H1 (cell line): ENCODE data around the gene CARD16. TPM values are rescaled to one million over a fixed set of nuclear protein-coding genes. Genes with fewer than 3 reads are reported as not detected.

ENCODE experiments used
- CTCF ChIA-PET: fragments of 300-600 bp; sonication (Branson Sonifier 250); formaldehyde crosslinking; loops from one replicate; lab custom pipeline; 2021; ENCODE audit not compliant: partially characterized antibody; lab: Charles Lee
- POLR2A ChIA-PET: fragments of 300-600 bp; sonication (Branson Sonifier 250); formaldehyde crosslinking; loops from one replicate; lab custom pipeline; 2021; ENCODE audit warnings: inconsistent platforms; ENCODE audit not compliant: partially characterized antibody; lab: Charles Lee
- DNase-seq, 2 experiments: peaks; one replicate each; pipeline versions ENCODE4 v3.0.0 to v3.0.0-alpha.2; 2010 to 2022; ENCODE audit warnings: low spot score in 2 of 2, low read depth in 1 of 2, mixed read lengths in 1 of 2
- FAIRE-seq: peaks from 2 replicates; lab custom pipeline; 2011; peaks lifted over from hg19 to GRCh38; lab: Jason Lieb, UNC
- H2AFZ ChIP-seq: 2 replicates; pipeline ENCODE4 v1.8.1; 2012; ENCODE audit warnings: low read length, inconsistent platforms
- H2AK5ac ChIP-seq: 2 replicates; pipeline ENCODE4 v1.6.1; 2013; ENCODE audit warnings: low read depth, low read length
- H2BK120ac ChIP-seq: replicated peaks from 2 replicates; pipeline ENCODE3; 2013; ENCODE audit warnings: low read depth, low read length, inconsistent platforms
- H2BK12ac ChIP-seq: 2 replicates; pipeline ENCODE4 v1.6.1; 2013; ENCODE audit warnings: low read depth, low read length
- H2BK15ac ChIP-seq: 2 replicates; pipeline ENCODE4 v1.6.1; 2013; ENCODE audit warnings: low read length
- H2BK20ac ChIP-seq: 2 replicates; pipeline ENCODE4 v1.6.1; 2013; ENCODE audit warnings: low read length
- H2BK5ac ChIP-seq: 2 replicates; pipeline ENCODE4 v1.6.1; 2013; ENCODE audit warnings: low read depth, low read length
- H3K14ac ChIP-seq: 2 replicates; pipeline ENCODE4 v1.6.1; 2013; ENCODE audit warnings: inconsistent platforms; ENCODE audit not compliant: insufficient read length
- H3K18ac ChIP-seq: 2 replicates; pipeline ENCODE4 v1.6.1; 2013; ENCODE audit warnings: low read length; ENCODE audit errors: extremely low read depth
- H3K23ac ChIP-seq: 2 replicates; pipeline ENCODE4 v1.6.1; 2013; ENCODE audit warnings: inconsistent platforms; ENCODE audit not compliant: insufficient read length
- H3K23me2 ChIP-seq: 2 replicates; pipeline ENCODE4 v1.6.1; 2013; ENCODE audit warnings: low read depth, low read length
- H3K27ac ChIP-seq: 2 replicates; pipeline ENCODE4 v1.6.1; 2011; ENCODE audit warnings: low read depth, low read length, inconsistent platforms
- H3K27me3 ChIP-seq, 4 experiments: replicated peaks in 1 of 4; 1 replicate in 1 of 4; 2 replicates in 3 of 4; pipeline versions ENCODE4 v1.6.1 to v1.8.1; 2011 to 2013; ENCODE audit warnings: low read length in 3 of 4, mild to moderate bottlenecking in 3 of 4, inconsistent platforms in 2 of 4, mixed read lengths in 2 of 4, moderate library complexity in 1 of 4; ENCODE audit not compliant: control insufficient read depth in 3 of 4, insufficient read depth in 3 of 4; ENCODE audit errors: extremely low read depth in 1 of 4
- H3K36me3 ChIP-seq, 4 experiments: 2 replicates each; pipeline versions ENCODE4 v1.6.1 to v1.8.1; 2011 to 2013; ENCODE audit warnings: mild to moderate bottlenecking in 4 of 4, low read length in 3 of 4, moderate library complexity in 2 of 4, control low read depth in 1 of 4, inconsistent platforms in 1 of 4; ENCODE audit not compliant: insufficient read depth in 4 of 4, control insufficient read depth in 2 of 4
- H3K4ac ChIP-seq: replicated peaks from 2 replicates; pipeline ENCODE3; 2013; ENCODE audit warnings: low read length, low read depth, mixed read lengths, inconsistent platforms; ENCODE audit not compliant: insufficient read length
- H3K4me1 ChIP-seq, 4 experiments: replicated peaks in 1 of 4; 1 replicate in 1 of 4; 2 replicates in 3 of 4; pipeline versions ENCODE4 v1.6.1 to v1.8.1; 2011 to 2013; ENCODE audit warnings: low read length in 3 of 4, inconsistent platforms in 2 of 4, mixed read lengths in 1 of 4; ENCODE audit not compliant: insufficient read depth in 4 of 4, control insufficient read depth in 3 of 4
- H3K4me2 ChIP-seq, 2 experiments: 2 replicates each; pipeline versions ENCODE4 v1.6.1 to v1.8.1; 2011 to 2013; ENCODE audit warnings: low read depth in 2 of 2, low read length in 2 of 2, control low read depth in 1 of 2, inconsistent platforms in 1 of 2, mild to moderate bottlenecking in 1 of 2; ENCODE audit not compliant: insufficient read depth in 1 of 2
- H3K4me3 ChIP-seq, 4 experiments: fragments of 200-600, 300-600 bp in 1 of 4; sonication (generic), shearing (Covaris generic), sonication (Bioruptor Twin) in 1 of 4; 2 replicates each; pipeline versions ENCODE4 v1.5.1 to v1.8.1; 2011 to 2016; ENCODE audit warnings: low read length in 4 of 4, low read depth in 3 of 4, control low read depth in 2 of 4, inconsistent platforms in 2 of 4, mild to moderate bottlenecking in 2 of 4, mixed read lengths in 1 of 4, moderate library complexity in 1 of 4; ENCODE audit not compliant: insufficient read depth in 2 of 4; ENCODE audit errors: extremely low read depth in 1 of 4
- H3K56ac ChIP-seq: replicated peaks from 2 replicates; pipeline ENCODE3; 2013; ENCODE audit warnings: low read depth, mild to moderate bottlenecking, mixed read lengths, low read length, inconsistent platforms; ENCODE audit not compliant: insufficient read length
- H3K79me1 ChIP-seq: 2 replicates; pipeline ENCODE4 v1.6.1; 2013; ENCODE audit warnings: low read depth, low read length, control low read depth
- H3K79me2 ChIP-seq, 2 experiments: 2 replicates each; pipeline versions ENCODE4 v1.6.1 to v1.8.1; 2012 to 2013; ENCODE audit warnings: low read length in 2 of 2, mild to moderate bottlenecking in 2 of 2, inconsistent platforms in 1 of 2; ENCODE audit not compliant: insufficient read depth in 2 of 2, control insufficient read depth in 1 of 2
- H3K9ac ChIP-seq, 4 experiments: replicated peaks in 1 of 4; 1 replicate in 1 of 4; 2 replicates in 3 of 4; pipeline versions ENCODE4 v1.6.1 to v1.8.1; 2011 to 2013; ENCODE audit warnings: low read depth in 3 of 4, low read length in 3 of 4, control low read depth in 2 of 4, mild to moderate bottlenecking in 2 of 4, moderate library complexity in 2 of 4, inconsistent platforms in 1 of 4; ENCODE audit errors: extremely low read depth in 1 of 4
- H3K9me3 ChIP-seq, 2 experiments: 2 replicates each; pipeline versions ENCODE4 v1.6.1 to v1.8.1; 2012 to 2013; ENCODE audit warnings: mild to moderate bottlenecking in 2 of 2, moderate library complexity in 2 of 2, control low read depth in 1 of 2, inconsistent platforms in 1 of 2, low read depth in 1 of 2, low read length in 1 of 2, mixed read lengths in 1 of 2; ENCODE audit not compliant: insufficient read depth in 2 of 2
- H4K20me1 ChIP-seq, 2 experiments: replicated peaks in 1 of 2; 2 replicates each; pipeline versions ENCODE3 to v1.8.1; 2011 to 2013; ENCODE audit warnings: inconsistent platforms in 2 of 2, low read length in 2 of 2, mild to moderate bottlenecking in 1 of 2; ENCODE audit not compliant: insufficient read depth in 2 of 2, control insufficient read depth in 1 of 2
- H4K5ac ChIP-seq: 2 replicates; pipeline ENCODE4 v1.6.1; 2013; ENCODE audit warnings: low read length, low read depth, mixed read lengths, inconsistent platforms; ENCODE audit not compliant: insufficient read length
- H4K8ac ChIP-seq: 2 replicates; pipeline ENCODE4 v1.8.0; 2013; ENCODE audit warnings: mild to moderate bottlenecking, moderate library complexity, low read length, inconsistent platforms; ENCODE audit not compliant: insufficient read depth; ENCODE audit errors: extremely low read depth
- H4K91ac ChIP-seq: replicated peaks from 2 replicates; pipeline ENCODE3; 2013; ENCODE audit warnings: low read length, mixed read lengths, inconsistent platforms; ENCODE audit not compliant: insufficient read length
- ATF3 ChIP-seq: IDR thresholded peaks from 2 replicates; pipeline ENCODE4 v1.6.1; 2011; ENCODE audit warnings: low read depth, mild to moderate bottlenecking, low read length; ENCODE audit not compliant: insufficient read depth
- EP300 ChIP-seq, 2 experiments: IDR thresholded peaks; 1 replicate in 1 of 2; 2 replicates in 1 of 2; pipeline ENCODE4 v1.6.1; 2011 to 2012; ENCODE audit warnings: low read depth in 2 of 2, low read length in 2 of 2, mild to moderate bottlenecking in 2 of 2, borderline replicate concordance in 1 of 2, inconsistent platforms in 1 of 2, moderate library complexity in 1 of 2
- EZH2 ChIP-seq: fragments of 200-600 bp; sonication (generic); IDR thresholded peaks from 2 replicates; pipeline ENCODE4 v1.7.1; 2012; ENCODE audit warnings: low read depth, mild to moderate bottlenecking, moderate library complexity, low read length, inconsistent platforms; ENCODE audit not compliant: severe bottlenecking
- HDAC6 ChIP-seq: IDR thresholded peaks from one replicate; pipeline ENCODE4 v1.7.1; 2012; ENCODE audit warnings: low read depth, mild to moderate bottlenecking, inconsistent platforms, low read length, moderate library complexity
- KDM1A ChIP-seq: fragments of 200-600, 300-600 bp; sonication (generic); IDR thresholded peaks from 2 replicates; pipeline ENCODE4 v1.7.1; 2016; ENCODE audit warnings: mild to moderate bottlenecking, low read length, borderline replicate concordance
- MAFK ChIP-seq: IDR thresholded peaks from 2 replicates; pipeline ENCODE4 v1.6.1; 2012; ENCODE audit warnings: low read depth, mild to moderate bottlenecking, improper control_type of control experiment, low read length
- POLR2A ChIP-seq, 2 experiments: IDR thresholded peaks; 1 replicate in 1 of 2; 2 replicates in 1 of 2; pipeline ENCODE4 v1.6.1; 2011; ENCODE audit warnings: low read depth in 2 of 2, low read length in 2 of 2, mild to moderate bottlenecking in 2 of 2; ENCODE audit errors: control extremely low read depth in 1 of 2
- POLR2AphosphoS5 ChIP-seq: IDR thresholded peaks from 2 replicates; pipeline ENCODE4 v1.6.1; 2011; ENCODE audit warnings: low read depth, low read length
- RFX5 ChIP-seq: IDR thresholded peaks from 2 replicates; pipeline ENCODE4 v1.6.1; 2011; ENCODE audit warnings: low read depth, low read length, improper control_type of control experiment, borderline replicate concordance
- RXRA ChIP-seq: IDR thresholded peaks from 2 replicates; pipeline ENCODE4 v1.6.1; 2011; ENCODE audit warnings: low read depth, mild to moderate bottlenecking, low read length, moderate library complexity; ENCODE audit not compliant: insufficient read depth
- SAP30 ChIP-seq: fragments of 300-600 bp; sonication (generic); IDR thresholded peaks from 2 replicates; pipeline ENCODE4 v1.7.1; 2012; ENCODE audit warnings: low read length, moderate library complexity, mild to moderate bottlenecking, inconsistent platforms; ENCODE audit not compliant: insufficient read depth, insufficient replicate concordance
- TEAD4 ChIP-seq: IDR thresholded peaks from 2 replicates; pipeline ENCODE4 v1.6.1; 2012; ENCODE audit warnings: low read depth, low read length, inconsistent platforms, mixed read lengths
- USF2 ChIP-seq: IDR thresholded peaks from 2 replicates; pipeline ENCODE4 v1.6.1; 2011; ENCODE audit warnings: low read length, improper control_type of control experiment
- WGBS, 2 experiments: shearing (Covaris generic) in 1 of 2; methylation state at CpG; one replicate each; pipeline versions ENCODE4 v1.1.6 to v1.1.7; 2013 to 2015; ENCODE audit warnings: low lambda C conversion rate in 2 of 2, mixed read lengths in 2 of 2, inconsistent platforms in 1 of 2, low coverage in 1 of 2, missing lambda C conversion rate in 1 of 2; ENCODE audit not compliant: insufficient replicate concordance in 2 of 2, insufficient coverage in 1 of 2, insufficient read length in 1 of 2; ENCODE audit errors: extremely low coverage in 1 of 2, missing lambda C conversion rate in 1 of 2; 5-methylcytosine and 5-hydroxymethylcytosine counted together
- polyA plus RNA-seq, 7 experiments: library from polyadenylated mRNA; depleted of rRNA in 3 of 7; stranded (reverse) in 5 of 7; unstranded in 2 of 7; fragments of >200 nt in 5 of 7; fragments of 200-250 nt in 2 of 7; gene quantifications; 1 replicate in 5 of 7; 2 replicates in 1 of 7; 4 replicates in 1 of 7; pipeline versions ENCODE4 v1.2.1 to v1.2.3, GENCODE V29; 2011 to 2013; ENCODE audit warnings: missing spikeins in 2 of 7, mixed read lengths in 2 of 7
- total RNA-seq: library from RNA; stranded (reverse); fragmentation: NEBNext Ultra II Directional; extraction: Animal tissue kit (Norgen Biotek cat#: 25700); gene quantifications from 2 replicates; pipeline ENCODE4 v1.2.1, GENCODE V29; 2021

The CARD16 gene
- total and polyA plus RNA-seq, 2 of the 8 experiments (the other 6 are each of a cell fraction or from before 2014, with no cell fraction given), result not detected

GRCh38 chr11:105032495-105032894, 12.6 kb downstream of the CARD16 start:
- Histone ChIP-seq H2BK120ac (no peak overlapping the region), H3K9me3 (no peaks in the 10 kb centered on the region)
- POLR2A ChIA-PET, result no interaction called here
- TF ChIP-seq POLR2A (IDR thresholded peaks at IDR 0.05; ENCODE audit: control extremely low read depth in 1 of 2, low read depth in 2 of 2, low read length in 2 of 2) (no peak), RFX5 (no peak), SAP30 (no peak), KDM1A (no peak), POLR2AphosphoS5 (no peak), USF2 (no peak), EP300 (IDR thresholded peaks at IDR 0.05; ENCODE audit: borderline replicate concordance in 1 of 2, low read depth in 2 of 2, low read length in 2 of 2) (no peak), TEAD4 (no peak), ATF3 (no peak), RXRA (no peak), HDAC6 (no peak), MAFK (no peak), EZH2 (no peak)

More at GRCh38 chr11:105032495-105032894, 12.6 kb downstream of the CARD16 start:
- FAIRE-seq, result no peak
- no peaks in the 10 kb centered on the region for H3K4me1 ChIP-seq
- no peaks in the 10 kb centered on the region for H4K20me1 ChIP-seq
- H2BK5ac ChIP-seq, result no peak overlapping the region
- WGBS, 2 experiments, result 97% methylated on average over 2 of the region's 2 CpGs; no CpG with 5 or more reads in 1 of the 2 experiments
- H3K23ac ChIP-seq, result no peak overlapping the region
- H4K5ac ChIP-seq, result no peak overlapping the region
- H4K91ac ChIP-seq, result no peak overlapping the region
- H2BK15ac ChIP-seq, result no peak overlapping the region
- H3K14ac ChIP-seq, result no peak overlapping the region
- no peak overlapping the region for H3K56ac ChIP-seq
- no peak overlapping the region for H4K8ac ChIP-seq
- H3K79me1 ChIP-seq, result no peaks in the 10 kb centered on the region
- H2BK20ac ChIP-seq, result no peak overlapping the region
- H3K23me2 ChIP-seq, result no peaks in the 10 kb centered on the region
- H3K4ac ChIP-seq, result no peak overlapping the region
- H2BK12ac ChIP-seq, result no peak overlapping the region
- no peak overlapping the region for H3K4me3 ChIP-seq
- H3K18ac ChIP-seq, result no peak overlapping the region
- no peaks in the 10 kb centered on the region for H3K36me3 ChIP-seq
- H3K27ac ChIP-seq, result no peak overlapping the region
- no peak overlapping the region for H3K9ac ChIP-seq
- DNase-seq, result no peak
- H2AFZ ChIP-seq, result no peak overlapping the region
- H3K27me3 ChIP-seq, result no peaks in the 10 kb centered on the region
- H3K4me2 ChIP-seq, result no peak overlapping the region
- CTCF ChIA-PET, result interaction anchor here (0.6 kb wide), 1 partner anchor 696 kb away, joined by 3 read pairs; no protein-coding TSS in a partner anchor
- no peaks in the 10 kb centered on the region for H3K79me2 ChIP-seq
- no peak overlapping the region for H2AK5ac ChIP-seq
